HG03060 (cell line): ENCODE results near the gene MORC3.
"Not testable (repeated sequence)": the region's sequence is repeated elsewhere in the genome, so short reads cannot be mapped to it uniquely, and the experiment has no call there.

Experiments used
- ATAC-seq: cut with Tn5 transposase; IDR thresholded peaks from one replicate; pipeline ENCODE4 v1.9.1; 2021; ENCODE audit warnings: low read depth, moderate number of reproducible peaks; ENCODE audit not compliant: unreplicated experiment

The MORC3 gene

GRCh38 chr21:36381841-36382589 lies 62.0 kb downstream of the MORC3 start:
- no peak for ATAC-seq

DNA sequence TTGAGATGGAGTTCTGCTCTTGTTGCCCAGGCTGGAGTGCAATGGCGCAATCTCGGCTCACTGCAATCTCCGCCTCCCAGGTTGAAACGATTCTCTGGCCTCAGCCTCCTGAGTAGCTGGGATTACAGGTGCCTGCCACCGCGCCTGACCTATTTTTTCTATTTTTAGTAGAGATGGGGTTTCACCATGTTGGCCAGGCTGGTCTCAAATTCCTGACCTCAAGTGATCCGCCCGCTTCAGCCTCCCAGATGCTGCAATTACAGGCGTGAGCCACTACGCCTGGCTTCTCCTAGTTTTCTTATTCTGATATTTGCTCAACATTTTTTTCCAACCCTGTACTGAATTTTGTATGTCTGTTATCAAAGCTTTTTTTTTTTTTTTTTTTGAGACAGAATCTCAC lies 62.7 kb downstream of the MORC3 start:
- not testable (repeated sequence) for ATAC-seq

DNA sequence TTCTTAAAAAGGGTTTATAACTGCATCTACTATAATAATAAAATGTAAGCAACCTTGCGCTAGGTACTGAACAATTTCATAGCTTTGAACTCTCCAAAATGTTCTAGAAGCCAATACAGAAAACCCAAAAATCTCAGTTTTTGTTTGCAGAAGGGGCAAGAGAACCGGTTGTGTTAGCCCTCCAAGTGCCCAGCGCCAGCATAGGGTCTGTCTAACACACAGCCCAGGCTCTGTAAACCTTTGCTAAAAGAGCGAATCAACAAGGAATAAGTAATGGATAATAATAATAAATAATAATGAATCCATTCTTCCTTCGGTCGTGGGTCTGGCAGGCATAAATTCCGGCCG lies 64.9 kb downstream of the MORC3 start:
- no peak for ATAC-seq

DNA sequence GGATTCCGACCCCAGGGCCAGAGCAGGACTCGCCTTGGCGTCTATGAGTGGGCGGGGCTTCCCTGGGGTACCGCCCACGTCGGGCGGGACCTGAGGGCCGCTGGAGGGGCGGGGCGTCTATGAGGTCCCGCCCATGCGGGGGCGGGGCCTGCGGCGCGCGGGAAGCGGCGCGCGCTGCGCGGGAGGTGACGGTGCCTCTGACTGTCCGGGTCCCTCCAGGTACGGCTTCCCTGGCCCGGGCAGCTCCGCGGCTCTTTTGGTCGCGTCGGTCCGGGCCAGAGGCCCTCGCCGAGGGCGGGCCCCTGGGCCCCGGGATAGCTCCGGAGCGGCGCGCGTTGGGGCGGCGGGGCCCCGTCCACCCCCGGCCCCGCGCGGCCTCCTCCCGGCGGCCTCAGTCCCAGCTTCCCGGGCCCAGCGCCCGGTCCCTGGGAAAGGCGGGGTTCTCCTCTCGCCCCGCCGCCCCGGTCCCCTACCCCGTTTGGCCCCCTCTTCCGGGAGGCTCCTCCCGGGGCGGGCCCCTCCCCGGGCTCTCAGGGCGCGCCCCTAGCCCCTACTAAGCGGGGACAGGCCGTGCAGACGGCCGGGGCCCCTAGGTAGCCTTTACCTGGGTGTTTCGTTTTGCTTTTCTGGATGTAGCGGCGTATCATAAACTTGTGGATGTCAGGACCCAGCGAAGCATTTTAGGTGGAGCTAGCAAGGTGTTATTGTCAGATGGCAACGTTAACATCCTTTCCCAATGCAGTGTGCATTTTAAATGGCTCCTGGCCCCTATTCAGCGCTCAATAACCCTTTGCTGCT lies 65.4 kb downstream of the MORC3 start, which contains the start of gene CHAF1B:
TSS of gene CHAF1B (plus strand) at position 160 of the 798 bp plus-strand sequence. CDS start 745 bp downstream, outside the sequence.
- no peak for ATAC-seq

DNA sequence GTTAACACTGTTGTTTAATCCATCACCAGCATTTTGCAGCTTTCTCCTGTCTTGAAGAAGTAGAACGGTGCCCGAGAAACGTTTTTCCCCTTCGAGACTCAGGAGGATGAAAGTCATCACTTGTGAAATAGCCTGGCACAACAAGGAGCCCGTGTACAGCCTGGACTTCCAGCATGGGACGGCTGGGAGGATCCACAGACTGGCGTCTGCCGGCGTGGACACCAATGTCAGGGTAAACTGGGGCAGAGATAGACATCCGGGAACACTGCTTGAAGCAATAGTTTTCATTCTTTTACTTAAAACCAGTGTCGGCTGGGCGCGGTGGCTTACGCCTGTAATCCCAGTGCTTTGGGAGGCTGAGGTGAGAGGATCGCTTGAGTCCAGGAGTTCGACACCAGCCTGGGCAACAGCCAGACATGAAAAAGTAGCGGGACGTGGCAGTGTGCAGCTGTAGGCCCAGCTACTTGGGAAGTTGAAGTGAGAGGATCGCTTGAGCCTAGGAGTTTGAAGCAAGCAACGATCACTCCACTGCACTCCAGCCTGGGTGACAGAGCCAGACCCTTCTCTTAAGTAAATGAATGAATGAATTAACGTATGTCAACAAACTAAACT lies 66.1 kb downstream of the MORC3 start:
- no peak for ATAC-seq

DNA sequence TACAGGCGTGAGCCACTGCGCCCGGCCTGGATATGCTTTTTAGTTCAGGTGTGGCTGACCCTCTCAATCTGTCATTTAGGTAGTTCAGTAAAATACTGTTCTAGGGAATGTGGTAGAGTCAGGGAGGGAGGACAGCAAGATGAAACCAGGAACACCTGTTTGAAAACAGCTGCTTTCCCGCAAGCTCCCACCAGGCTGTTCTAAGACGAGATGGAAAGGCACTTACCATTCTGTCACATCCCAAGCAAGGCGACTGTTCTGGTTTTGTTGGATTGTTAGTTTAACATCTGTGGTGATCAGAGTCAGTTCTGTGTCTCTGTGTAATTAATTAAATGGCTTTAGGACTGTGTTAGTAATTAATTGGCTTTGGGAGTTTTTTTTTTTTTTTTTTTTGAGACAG lies 68.1 kb downstream of the MORC3 start:
- ATAC-seq, result no peak

- ATAC-seq, result no peak
Measured at GRCh38 chr21:36388835-36389234, 68.8 kb downstream of the MORC3 start.

GRCh38 chr21:36391649-36392048 lies 71.7 kb downstream of the MORC3 start:
- ATAC-seq, result not testable (repeated sequence)

GRCh38 chr21:36395353-36396111 lies 75.5 kb downstream of the MORC3 start:
- ATAC-seq, result no peak

DNA sequence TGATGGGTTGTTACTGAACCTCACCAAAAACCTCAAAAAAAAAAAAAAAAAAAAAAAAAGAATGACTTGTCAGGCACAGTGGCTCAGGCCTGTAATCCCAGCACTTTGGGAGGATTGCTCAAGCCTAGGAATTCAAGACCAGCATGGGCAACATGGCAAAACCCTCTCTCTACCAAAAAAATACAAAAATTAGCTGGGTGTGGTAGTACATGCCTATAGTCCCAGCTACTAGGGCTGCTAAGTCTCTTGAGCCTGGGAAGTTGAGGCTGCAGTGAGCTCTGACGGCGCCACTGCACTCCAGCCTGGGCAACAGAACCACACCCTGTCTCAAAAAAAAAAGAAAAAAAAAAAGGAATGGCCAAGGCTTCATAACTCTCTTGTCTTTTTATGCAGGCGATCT lies 76.3 kb downstream of the MORC3 start:
- ATAC-seq, result no peak

DNA sequence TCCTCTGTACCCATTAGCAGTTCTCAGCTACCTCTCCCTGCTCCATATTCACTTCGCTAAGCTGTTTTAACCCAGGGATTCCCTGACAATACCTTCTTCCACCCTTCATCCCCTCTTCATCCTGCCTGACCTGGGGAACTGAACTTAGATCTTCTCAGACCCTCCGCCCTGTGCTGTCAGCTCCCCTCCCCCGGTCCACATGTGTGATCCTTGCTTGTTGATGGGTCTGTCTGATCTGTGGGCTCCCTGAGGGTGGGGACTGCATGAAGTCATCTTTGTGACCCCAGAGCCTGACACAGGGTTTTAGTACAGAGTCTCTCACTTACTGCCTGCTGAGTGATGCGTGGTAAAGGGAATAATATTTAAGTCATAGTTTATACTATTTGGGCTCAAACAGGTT lies 77.0 kb downstream of the MORC3 start:
- no peak for ATAC-seq

DNA sequence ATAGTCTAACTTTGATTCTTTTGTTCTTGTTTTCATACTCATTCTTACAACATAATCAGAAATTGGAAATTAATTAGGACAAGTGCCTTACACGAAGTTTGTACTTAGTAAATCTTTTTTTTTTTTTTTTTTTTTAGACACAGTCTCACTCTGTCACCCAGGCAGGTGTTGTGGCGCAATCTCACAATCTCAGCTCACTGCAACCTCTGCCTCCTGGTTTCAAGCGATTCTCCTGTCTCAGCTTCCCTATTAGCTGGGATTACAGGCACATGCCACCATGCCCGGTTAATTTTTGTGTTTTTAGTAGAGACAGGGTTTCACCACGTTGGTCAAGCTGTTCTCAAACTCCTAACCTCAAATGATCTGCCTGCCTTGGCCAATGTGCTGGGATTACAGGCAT lies 77.6 kb downstream of the MORC3 start:
- no peak for ATAC-seq

GRCh38 chr21:36399736-36400135 lies 79.7 kb downstream of the MORC3 start:
- ATAC-seq, result not testable (repeated sequence)

DNA sequence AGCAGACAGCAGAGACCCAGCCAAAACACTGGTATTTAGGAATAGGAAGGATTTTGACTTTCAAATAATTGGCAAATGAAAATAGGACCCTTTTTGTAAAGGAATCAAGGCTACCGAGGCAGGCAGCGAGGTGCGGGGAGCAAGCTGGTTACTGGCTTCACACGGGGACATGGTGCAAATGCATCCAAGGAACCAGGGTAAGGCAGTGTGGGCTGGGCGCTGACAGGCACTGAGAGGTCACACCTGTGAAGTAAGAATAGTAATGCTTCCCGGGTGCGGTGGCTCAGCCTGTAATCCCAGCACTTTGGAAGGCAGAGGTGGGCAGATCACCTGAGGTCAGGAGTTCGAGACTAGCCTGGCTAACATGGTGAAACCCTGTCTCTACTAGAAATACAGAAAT lies 80.7 kb downstream of the MORC3 start:
- ATAC-seq, result no peak

- no peak for ATAC-seq
Measured at GRCh38 chr21:36402339-36402738, 82.3 kb downstream of the MORC3 start.

- no peak for ATAC-seq
Measured at GRCh38 chr21:36403713-36404112, 83.7 kb downstream of the MORC3 start.

DNA sequence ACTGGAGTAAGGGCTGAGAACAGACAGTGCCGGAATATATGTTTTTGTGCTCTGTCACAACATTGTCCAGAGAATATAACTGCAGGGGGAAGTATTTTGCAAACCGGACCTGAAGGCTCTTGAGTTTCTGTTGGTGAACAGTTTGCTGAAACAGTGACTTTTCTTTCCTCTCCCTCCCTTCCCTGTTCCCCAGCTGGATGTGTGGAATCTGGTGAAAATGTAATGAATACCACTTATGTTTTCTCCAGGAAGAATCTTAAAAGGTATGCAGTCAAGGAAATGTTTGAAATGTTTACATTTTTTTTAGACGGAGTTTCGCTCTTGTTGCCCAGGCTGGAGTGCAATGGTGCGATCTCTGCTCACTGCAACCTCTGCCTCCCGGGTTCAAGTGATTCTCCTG lies 88.6 kb downstream of the MORC3 start:
- ATAC-seq, result no peak

DNA sequence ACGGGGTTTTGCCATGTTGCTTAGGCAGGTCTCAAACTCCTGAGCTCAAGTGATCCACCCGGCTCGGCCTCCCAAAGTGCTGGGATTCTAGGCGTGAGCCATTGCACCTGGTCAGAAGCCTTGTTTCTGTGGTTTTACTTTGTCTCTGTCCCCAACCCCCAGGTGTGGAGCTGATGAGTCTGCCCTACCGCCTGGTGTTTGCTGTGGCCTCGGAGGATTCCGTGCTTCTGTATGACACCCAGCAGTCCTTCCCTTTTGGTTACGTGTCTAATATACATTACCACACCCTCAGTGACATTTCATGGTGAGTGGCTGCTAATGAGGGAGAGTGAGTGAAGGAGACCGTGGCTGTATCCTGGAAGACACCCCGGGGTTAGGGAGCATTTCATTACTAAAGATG lies 91.3 kb downstream of the MORC3 start:
- no peak for ATAC-seq

DNA sequence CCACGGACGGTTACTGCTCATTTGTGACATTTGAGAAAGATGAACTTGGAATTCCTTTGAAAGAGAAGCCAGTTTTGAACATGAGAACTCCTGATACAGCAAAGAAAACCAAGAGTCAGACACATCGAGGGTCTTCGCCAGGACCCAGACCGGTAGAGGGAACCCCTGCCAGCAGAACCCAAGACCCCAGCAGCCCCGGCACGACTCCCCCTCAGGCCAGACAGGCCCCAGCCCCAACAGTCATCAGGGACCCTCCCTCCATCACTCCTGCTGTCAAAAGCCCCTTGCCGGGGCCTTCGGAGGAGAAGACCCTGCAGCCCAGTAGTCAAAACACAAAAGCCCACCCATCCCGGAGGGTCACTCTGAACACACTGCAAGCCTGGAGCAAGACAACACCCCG lies 92.9 kb downstream of the MORC3 start:
- ATAC-seq, result no peak

DNA sequence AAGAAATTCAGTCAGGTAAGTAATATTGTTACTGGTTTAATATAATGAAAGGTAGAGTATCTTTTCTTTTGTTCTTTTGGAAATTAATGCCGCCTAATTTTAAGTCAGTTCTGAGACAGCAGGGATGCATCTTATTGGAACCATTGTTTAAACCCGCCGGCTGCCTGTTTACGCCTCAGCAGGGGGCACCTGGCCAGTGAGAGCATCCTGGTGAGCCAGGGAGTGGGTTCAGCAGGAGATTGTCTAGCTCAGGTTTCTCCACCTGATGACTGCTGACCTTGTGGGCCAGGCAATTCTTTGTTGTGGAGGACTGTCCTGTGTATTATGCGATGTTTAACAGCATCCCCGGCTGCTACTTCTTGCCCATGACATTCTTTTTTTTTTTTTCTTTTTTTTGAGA lies 95.4 kb downstream of the MORC3 start:
- no peak for ATAC-seq

DNA sequence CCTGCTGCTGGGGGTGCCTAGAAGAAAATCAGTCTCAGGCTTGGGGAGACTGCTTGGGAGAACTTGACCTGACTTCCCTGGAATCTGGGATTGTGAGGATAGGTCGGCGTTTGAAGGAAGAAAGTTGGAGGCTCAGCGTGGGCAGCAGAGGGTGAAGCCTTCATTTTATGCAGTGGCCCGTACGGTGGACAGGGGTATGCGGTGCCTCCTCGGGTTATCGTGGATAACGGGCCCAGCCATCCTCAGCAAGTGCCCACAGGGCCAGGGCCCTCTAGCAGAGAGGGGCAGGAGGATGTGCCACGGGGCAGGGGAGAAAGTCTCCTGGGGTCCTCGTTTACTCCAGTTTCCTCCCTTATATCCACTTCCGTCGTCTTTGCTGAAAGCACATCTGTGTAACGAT lies 99.2 kb downstream of the MORC3 start:
- ATAC-seq, result no peak
